NB4 (cell line): ENCODE measurements around the gene SRGAP3.

Experiments
- DNase-seq: peaks from one replicate; pipeline ENCODE4 v3.0.0; 2010; ENCODE audit warnings: low read depth
- H3K4me3 ChIP-seq: one replicate; pipeline ENCODE4 v1.5.1; 2011; ENCODE audit warnings: mild to moderate bottlenecking, low read depth, low read length, moderate library complexity
- MYC ChIP-seq: IDR thresholded peaks from 2 replicates; pipeline ENCODE4 v1.6.1; 2011; ENCODE audit warnings: low read depth, low read length
- POLR2A ChIP-seq: IDR thresholded peaks from 2 replicates; pipeline ENCODE4 v1.6.1; 2011; ENCODE audit warnings: mild to moderate bottlenecking; ENCODE audit not compliant: insufficient read length; ENCODE audit errors: extremely low read depth
- TF ChIP-seq, protein P1 (sequence below): IDR thresholded peaks from one replicate; pipeline ENCODE4 v1.5.1; 2012; ENCODE audit warnings: low read depth, low read length
- TF ChIP-seq, protein P2 (sequence below): IDR thresholded peaks from 2 replicates; pipeline ENCODE4 v1.6.1; 2011; ENCODE audit warnings: low read depth, low read length

Gene SRGAP3

DNA sequence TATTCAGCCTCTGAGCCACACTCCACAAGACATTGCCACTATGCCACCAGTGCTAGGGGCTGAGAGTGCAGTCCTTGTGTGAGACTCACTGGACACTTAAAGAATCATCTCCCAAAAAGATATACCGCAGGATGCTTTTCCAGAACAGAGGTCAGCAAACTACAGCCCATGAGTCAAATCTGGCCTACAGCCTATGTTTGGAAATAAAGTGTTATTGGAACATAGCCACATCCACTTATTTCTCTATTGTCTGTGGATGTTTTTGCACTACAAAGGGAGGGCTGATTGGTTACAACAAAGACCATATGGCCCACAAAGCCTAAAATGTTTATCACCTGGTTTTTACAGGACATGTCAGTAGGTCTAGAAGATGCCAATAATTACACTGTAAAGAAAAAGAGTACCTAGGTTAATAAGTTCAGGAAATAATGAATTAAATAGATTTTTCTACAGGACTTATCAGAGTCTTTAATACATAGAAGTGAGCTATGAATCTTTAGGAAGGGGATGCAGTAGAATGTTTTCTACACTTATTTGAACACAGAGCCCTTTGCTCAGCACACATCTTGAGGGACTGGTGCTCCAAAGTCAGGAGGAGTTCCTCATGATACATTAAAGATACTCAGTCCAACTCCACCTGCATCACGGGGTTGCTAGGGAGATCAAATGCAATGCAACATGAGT is 26.3 kb downstream of the SRGAP3 start:
- TF ChIP-seq, protein P1, sequence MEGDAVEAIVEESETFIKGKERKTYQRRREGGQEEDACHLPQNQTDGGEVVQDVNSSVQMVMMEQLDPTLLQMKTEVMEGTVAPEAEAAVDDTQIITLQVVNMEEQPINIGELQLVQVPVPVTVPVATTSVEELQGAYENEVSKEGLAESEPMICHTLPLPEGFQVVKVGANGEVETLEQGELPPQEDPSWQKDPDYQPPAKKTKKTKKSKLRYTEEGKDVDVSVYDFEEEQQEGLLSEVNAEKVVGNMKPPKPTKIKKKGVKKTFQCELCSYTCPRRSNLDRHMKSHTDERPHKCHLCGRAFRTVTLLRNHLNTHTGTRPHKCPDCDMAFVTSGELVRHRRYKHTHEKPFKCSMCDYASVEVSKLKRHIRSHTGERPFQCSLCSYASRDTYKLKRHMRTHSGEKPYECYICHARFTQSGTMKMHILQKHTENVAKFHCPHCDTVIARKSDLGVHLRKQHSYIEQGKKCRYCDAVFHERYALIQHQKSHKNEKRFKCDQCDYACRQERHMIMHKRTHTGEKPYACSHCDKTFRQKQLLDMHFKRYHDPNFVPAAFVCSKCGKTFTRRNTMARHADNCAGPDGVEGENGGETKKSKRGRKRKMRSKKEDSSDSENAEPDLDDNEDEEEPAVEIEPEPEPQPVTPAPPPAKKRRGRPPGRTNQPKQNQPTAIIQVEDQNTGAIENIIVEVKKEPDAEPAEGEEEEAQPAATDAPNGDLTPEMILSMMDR = no peak
- TF ChIP-seq MYC (no peak), POLR2A (no peak)
- TF ChIP-seq, protein P2, sequence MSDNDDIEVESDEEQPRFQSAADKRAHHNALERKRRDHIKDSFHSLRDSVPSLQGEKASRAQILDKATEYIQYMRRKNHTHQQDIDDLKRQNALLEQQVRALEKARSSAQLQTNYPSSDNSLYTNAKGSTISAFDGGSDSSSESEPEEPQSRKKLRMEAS = no peak
- no peak overlapping the region for H3K4me3 ChIP-seq
- DNase-seq = no peak

DNA sequence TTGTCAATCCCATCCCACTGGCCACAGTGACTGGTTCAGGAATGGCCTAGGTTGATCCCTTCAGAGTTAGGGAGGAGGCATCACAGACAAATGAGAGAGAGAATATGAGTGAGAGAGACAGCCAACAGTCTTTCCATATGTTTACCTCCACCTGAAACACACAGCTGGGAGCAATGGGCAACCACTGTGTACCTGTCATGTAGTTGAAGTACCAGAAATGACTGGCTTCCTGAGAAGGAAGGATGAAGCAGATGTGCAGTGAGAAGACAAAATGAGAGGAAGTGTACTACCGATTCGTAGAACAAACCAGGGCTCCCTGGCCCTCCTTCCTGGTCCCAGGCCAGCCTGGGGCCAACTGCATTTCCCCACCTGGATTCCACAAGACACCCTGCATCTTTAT is 27.4 kb downstream of the SRGAP3 start:
- TF ChIP-seq, protein P2 = no peak
- TF ChIP-seq, protein P1 = no peak
- TF ChIP-seq POLR2A (no peak), MYC (no peak)

DNA sequence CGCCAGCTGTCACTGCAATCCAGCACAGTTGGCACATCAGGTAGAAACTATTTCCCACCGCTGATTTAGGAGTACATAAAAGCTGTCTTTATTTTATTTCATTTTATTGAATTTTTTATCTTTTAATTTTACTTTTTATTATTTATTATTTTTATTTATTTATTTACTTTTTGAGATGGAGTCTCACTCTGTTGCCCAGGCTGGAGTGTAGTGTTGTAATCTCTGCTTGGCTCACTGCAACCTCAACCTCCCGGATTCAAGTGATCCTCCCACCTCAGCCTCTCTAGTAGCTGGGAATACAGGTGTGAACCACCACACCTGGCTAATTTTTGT is 31.0 kb downstream of the SRGAP3 start:
- DNase-seq = no peak
- TF ChIP-seq, protein P1 = no peak
- TF ChIP-seq, protein P2 = no peak
- no peak for TF ChIP-seq POLR2A
- no peak overlapping the region for H3K4me3 ChIP-seq

More for the DNA sequence above, 27.4 kb downstream of the SRGAP3 start:
- no peak overlapping the region for H3K4me3 ChIP-seq
- no peak for DNase-seq

DNA sequence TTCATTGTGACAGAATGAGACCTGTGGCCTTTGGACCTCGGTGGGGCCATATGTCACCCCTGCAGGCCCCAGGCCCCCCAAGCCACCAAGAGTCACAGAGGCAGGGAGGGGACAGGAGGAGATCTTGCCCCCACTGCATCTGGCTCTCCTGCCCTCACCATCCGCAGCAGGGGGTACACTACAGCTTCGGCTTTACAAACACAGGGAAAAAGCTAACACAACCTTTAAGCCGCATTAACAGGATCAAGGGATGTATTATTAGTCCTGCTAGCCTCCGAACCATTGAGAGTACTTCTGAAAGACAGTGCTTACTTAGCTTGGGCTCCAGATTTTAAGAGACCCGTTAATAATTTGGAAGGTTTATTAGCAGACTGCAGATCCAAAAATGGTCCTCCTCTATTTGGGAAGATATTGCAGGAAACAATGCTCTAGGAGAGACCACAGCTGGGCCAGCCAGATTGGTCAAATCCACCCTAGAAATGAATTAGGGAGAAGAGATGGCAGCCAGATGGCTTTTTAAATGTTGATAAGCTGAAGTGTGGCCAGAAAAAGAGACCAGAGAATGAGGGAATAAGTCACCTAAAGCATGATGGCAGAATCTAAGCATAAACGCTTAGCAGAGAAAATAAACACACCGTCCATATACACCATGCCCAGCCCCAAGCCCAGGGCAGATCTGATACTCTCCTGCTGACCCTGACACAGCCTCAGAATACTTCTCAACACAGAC is 31.5 kb downstream of the SRGAP3 start:
- TF ChIP-seq, protein P2 = no peak
- TF ChIP-seq, protein P1 = no peak
- TF ChIP-seq MYC (no peak), POLR2A (no peak)
- DNase-seq = no peak
- H3K4me3 ChIP-seq = no peak overlapping the region

DNA sequence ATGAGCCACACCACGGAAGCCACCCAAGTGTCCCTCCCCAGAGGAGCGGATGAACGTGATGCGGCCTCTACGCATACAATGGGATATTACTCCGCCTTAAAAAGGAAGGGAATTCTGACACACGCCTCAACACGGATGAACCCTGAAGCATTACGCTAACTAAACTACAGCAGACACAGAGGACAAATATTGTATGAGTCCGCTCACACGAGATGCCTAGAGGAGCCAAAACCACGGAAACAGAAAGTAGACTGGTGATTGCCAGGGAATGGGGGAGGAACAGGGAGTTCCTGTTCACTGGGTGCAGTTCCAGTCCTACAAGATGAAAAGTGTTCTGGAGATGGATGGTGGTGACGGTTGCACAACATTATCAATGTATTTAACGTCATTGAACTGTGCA is 32.7 kb downstream of the SRGAP3 start:
- no peak overlapping the region for H3K4me3 ChIP-seq
- DNase-seq = no peak
- TF ChIP-seq MYC = no peak
- TF ChIP-seq, protein P2 = no peak
- no peak for TF ChIP-seq POLR2A
- TF ChIP-seq, protein P1 = no peak
